GM18526 (cell line): ENCODE data around the gene COX19.

ENCODE experiments used
- POLR2A ChIP-seq: IDR thresholded peaks from 3 replicates; pipeline ENCODE4 v1.6.1; 2011; ENCODE audit not compliant: insufficient read length; ENCODE audit errors: extremely low read depth

COX19 gene

DNA sequence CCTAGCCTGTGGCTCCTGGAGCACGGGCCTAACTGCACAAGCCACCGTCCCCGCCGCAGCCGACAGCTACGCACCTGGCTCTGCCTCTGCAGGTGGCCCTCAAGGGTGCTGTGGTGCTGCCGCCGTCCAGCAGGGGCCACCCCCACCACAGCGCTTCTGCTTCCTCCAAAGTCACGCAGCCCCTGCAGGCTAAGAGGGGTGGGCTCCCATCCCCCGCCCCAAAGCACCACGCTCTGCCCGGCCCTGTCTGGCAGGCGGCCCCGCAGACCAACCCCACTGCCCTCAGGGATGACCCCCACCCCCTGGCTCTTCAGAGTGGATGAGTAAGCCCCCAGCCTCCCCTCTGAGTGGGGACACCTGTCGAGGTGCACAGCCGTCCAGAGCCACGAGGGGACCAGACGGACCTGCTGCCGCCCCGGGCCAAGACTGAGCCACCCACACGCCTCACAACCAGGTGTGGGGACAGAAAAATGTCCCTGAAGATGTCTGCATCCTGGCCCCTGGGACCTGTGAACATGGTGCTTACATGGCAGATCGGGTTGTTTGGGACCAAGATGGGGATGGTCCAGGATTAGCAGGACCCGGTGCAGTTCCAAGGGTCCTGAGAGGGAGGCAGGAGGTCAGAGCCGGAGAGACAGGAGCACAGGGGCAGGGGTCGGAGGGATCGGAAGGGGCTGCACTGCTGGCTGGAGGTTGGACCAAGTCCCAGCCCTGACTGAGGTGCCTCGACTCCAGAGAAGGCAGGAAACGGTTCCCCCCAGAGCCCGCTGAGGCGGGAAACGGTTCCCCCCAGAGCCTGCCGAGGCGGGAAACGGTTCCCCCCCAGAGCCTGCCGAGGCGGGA, 11.9 kb downstream of the COX19 start:
- TF ChIP-seq POLR2A, result no peak

DNA sequence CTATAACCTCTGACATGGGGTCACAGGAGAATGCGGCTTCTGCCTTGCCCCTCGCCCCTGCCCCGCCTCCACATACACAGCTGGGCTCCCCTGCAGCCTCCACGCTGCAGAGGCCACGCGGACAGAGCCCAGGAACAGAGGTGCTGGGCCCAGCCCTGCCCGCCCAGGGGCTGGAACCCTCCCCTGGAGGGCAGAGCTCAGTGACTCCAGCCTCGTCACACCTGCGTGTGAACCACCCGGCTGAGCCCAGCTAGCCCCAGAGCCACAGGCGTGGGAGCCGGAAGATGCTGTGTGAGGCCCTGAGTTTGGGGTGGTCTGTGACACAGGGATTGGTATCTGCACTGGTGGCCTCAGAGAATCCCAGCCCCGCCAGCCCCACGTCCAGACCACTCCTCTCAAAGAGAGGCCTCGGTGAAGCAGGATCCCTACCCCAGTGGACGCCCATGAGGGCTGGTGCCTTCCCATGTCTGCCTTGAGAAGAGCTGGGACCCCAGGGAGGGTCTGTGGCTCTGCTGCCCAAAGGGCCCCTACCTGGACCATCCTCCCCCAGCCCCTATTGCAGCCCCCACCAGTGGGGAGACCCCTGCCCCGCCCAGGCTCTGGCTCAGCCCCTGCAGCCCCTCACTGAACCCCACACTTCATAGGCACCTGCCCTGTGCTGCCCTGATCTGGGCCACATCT, 12.8 kb downstream of the COX19 start:
- no peak for TF ChIP-seq POLR2A

GRCh38 chr7:961546-962400, 13.6 kb downstream of the COX19 start:
- no peak for TF ChIP-seq POLR2A

DNA sequence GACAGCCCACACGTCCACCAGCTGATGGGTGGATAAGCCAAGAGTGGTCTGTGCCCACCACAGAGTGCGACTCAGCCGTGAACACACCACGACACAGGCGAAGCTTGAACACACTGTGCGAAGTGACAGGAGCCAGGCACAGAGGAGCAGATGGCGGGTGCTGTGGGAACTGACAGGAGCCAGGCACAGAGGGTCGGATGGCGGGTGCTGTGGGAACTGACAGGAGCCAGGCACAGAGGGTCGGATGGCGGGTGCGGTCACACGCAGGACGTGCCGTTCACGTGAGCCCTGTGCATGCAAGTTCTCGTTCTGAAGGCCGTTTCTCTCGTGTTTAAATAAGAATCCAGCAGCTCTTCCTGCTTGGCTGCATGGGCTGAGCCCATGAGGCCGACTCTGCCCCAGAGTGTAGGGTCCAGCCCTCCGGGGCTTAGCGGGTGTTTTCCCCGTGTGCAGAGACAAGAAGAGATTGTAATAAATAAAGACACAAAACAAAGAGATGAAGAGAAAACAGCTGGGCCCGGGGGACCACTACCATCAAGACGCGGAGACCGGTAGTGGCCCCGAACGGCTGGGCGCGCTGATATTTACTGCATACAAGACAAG, 15.0 kb downstream of the COX19 start:
- TF ChIP-seq POLR2A, result no peak

GRCh38 chr7:959271-959670, 16.1 kb downstream of the COX19 start:
- TF ChIP-seq POLR2A, result no peak

DNA sequence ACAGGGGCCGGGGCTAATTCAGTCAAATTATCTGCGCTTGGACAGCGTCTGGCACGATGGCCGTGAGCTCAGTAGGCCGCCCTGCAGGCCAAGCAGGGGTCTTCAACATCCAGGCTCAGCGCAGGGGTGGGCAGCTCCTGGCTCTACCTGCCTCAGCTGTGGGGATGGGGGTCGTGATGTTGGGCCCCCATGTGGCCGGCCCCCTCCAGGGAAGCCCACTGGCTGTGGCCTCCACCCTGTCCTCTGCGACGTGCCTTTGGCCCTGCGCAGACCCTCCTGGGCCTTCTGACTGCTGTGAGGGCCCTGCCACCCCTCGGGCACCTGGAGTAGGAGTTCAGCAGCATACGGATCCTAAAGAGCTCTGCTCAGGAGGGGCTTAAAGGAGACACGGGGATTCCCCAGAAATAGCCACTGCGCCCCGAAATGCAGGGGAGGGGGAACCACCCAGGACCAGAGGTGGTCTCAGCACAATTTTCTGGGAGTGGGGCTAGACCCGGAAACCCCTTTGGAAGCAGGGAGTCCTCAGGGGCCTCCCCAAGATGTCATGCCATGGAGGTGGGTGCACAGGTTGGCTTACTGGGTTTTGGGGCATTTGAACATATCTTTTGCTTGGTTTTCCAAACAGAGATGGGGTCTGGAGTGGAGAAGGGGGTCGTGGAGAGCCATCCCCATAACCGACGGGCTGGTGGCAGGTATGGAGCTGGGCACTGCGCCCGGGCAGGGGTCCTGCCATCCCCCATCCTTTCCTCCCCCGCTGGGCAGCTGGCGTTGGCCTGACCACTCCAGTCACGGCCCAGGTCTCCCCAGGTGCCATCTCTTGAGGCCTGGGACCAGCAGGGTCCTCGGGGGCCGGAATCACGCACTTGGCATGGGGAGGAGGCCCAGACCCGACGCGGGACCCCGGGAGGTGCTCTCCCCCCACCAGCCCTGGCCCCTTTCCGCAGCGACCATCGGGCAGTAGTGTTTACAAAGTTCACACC, 16.8 kb downstream of the COX19 start:
- no peak for TF ChIP-seq POLR2A

- no peak for TF ChIP-seq POLR2A
Observed at GRCh38 chr7:957418-958220, 17.7 kb downstream of the COX19 start.

GRCh38 chr7:956031-956430, 19.3 kb downstream of the COX19 start:
- no peak for TF ChIP-seq POLR2A

- peak; percentile 22 for TF ChIP-seq POLR2A
Observed at GRCh38 chr7:954330-955238, 20.8 kb downstream of the COX19 start, which contains the start of gene ADAP1. ADAP1 (minus strand) TSS chr7:954680; CDS start chr7:954477, 203 bp downstream.

- no peak for TF ChIP-seq POLR2A
Observed at GRCh38 chr7:953547-954327, 21.6 kb downstream of the COX19 start.
